Cardiac septum (tissue), 1 donor: ENCODE measurements around the gene SRPRA. TPM values are rescaled to one million over a fixed set of nuclear protein-coding genes. Genes with fewer than 3 reads are reported as not detected.

Experiments
- DNase-seq: peaks from one replicate; pipeline ENCODE4 v3.0.0-alpha.2; 2020; ENCODE audit warnings: low spot score
- intact Hi-C: fragments of 100-400 bp; cut with DNase I; formaldehyde crosslinking; loops from one replicate; pipeline ENCODE4 v1.14.0; 2022
- total RNA-seq: library from RNA; stranded (reverse); fragmentation: NEBNext Ultra II Directional; extraction: Animal tissue kit (Norgen Biotek cat#: 25700); gene quantifications from one replicate; pipeline ENCODE4 v1.2.1, GENCODE V29; 2021
- donor health status: DM: no; HTN: no; CAD: no.

The SRPRA gene
- total RNA-seq, 1 donor from 2014 or later, result 77.4 TPM

DNA sequence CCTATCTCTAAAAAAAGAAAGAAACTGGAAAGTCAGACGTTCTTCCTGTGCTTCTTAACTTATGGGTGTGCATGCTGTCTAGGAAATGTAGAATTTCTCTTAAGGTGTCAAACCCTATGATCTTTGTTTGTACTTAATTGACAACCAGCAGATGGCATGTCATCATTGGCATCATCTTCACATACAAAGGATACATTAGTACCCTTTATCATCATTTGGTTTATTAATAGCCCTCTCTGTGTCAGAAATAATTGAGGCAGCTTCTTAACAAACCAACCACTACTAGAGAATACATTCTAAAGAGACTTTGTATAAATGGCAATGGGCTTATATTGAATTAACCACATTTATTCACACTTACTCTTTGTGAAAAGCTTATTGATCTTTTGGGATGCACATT lies 13.9 kb downstream of the SRPRA start:
- no peak for DNase-seq

DNA sequence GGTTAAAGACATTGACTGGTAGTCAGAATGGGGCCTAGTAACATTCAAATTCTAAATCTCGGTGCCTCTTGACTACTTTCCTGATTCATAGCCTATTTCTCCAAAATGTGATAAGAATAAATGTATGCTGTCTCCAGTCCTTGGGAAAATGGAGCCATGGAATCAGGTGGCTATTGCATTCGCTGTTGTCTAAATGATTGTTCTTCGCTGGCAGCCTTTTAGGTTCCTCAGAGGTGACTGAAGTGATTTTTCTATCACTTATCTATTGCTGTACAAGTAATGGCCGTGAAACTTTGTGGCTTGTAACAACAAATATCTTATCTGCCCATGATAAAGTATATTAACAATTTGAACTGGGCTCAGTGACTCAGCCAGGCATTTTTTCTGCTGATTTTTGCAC lies 15.4 kb downstream of the SRPRA start:
- intact Hi-C loops, result no loop called here
- DNase-seq, result no peak

More for the DNA sequence above, 13.9 kb downstream of the SRPRA start:
- intact Hi-C loops, result no loop called here

DNA sequence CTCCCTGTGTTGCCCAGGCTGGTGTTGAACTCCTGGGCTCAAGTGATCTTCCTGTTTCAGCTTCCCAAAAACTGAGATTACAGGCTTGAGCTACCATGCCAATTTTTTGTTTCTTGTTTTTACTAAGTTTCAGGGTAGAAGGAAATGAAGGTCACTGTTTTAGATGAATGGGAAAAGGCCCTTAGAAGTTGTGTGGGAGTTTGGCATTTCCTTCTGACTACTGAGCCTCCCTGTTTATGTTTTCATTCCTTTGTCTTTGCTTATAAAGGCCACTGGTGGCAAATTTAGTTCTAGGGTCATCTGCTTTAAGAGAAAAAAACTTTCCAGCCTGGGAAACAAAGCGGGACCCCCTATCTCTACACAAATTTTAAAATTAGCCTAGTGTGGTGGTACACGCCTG lies 22.1 kb downstream of the SRPRA start:
- intact Hi-C loops, result no loop called here

DNA sequence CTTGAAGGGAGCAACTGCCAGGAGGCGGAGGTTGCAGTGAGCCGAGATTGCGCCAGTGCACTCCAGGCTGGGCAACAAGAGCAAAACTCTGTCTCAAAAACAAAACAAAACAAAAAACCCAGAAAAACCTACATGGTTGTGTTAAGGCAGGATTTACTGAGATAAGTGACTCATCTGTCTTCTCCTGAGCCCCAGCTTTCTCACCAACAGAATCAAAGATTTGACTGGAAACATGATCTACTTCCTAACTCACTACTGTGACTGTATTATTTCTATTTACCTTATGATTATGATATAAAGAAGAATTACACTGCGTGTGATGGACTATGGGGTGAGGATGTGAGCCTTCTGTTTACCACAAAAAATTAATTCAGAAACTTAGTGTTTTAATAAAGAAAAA lies 35.3 kb downstream of the SRPRA start:
- DNase-seq, result no peak
- intact Hi-C loops, result no loop called here

More for the DNA sequence above, 22.1 kb downstream of the SRPRA start:
- no peak for DNase-seq

DNA sequence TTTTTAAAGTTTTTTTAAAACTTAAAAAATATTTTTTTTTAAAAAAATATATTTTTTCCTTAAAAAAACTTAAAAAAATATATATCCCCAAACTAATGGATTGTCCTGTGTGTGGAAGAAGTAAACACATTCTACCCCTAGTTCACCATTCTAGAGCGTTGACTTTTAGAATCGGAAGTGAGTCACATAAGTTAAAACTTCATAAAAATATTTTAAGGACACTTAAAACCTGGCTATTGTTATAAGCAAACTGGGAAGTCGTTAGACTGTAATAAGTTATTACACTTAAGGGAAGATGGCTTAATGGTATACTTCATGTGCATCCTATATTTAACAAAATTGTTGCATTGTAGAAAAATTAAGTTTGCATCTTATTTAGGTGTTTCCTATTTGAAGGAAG lies 36.0 kb downstream of the SRPRA start:
- intact Hi-C loops, result no loop called here
- no peak for DNase-seq

DNA sequence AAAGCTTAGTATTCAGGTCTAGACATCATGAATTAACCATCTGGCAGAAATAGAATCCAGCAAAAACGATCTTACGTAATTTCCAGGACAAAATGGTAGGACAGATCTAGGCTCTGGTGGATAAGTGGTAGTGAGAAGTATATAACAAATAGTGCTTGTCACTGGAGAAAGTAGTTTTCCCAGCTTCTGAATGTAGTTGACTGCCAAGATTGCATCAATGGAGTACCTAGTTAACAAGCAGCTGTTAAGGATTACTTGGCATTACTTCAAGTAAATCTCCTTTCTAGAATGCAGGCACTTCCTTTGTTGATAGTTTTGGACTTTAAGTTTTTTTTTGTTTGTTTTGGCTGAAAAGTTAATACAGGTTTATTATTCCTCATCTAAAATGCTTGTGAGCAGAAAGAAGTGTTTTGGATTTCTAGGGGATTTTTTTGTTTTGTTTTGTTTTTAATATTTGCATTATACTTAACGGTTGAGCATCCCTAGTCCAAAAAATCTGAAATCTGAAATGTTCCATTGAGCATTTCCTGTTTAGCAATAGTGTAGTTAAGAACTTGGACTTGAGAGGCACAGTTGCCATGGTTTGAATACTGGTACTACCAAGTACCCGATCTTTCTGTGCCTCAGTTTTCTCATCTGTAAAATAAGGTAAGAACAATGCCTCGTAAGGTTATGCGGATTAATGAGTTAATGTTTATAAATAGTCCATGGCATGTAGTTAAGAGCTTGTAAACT lies 36.8 kb downstream of the SRPRA start:
- intact Hi-C loops, result no loop called here
- DNase-seq, result no peak

DNA sequence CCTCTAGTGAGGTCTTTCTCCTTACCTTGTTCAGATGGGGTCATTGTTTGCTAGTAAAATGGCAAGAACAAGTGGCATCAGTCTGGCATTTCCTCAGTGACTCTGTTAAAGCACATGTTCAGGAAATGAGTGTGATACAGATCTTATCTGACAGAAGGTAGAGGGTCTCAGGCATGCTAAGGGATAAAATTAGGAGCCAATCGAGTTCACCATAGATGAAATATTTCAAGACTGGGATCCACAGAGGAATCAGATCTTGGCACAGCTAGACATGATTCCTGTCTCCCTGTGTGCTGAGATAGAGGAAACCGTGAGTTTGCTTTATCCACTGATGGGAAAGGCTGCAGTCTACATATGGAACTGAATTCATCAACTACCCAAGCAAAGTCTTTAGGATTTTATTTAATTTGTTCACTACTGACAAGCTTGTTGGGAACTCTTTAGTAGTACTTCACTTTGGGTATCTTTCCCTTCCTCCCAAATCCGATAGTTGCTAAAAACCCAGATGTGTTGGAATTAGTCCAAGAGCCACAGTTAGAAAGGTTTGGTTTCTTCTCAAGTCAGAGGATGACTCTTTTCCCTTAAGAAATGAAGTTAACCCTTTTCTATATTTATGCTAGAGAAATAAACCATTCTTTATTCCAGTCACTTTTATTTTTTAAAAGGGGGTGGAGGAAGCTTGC lies 38.7 kb downstream of the SRPRA start:
- intact Hi-C loops, result no loop called here
- DNase-seq, result no peak

DNA sequence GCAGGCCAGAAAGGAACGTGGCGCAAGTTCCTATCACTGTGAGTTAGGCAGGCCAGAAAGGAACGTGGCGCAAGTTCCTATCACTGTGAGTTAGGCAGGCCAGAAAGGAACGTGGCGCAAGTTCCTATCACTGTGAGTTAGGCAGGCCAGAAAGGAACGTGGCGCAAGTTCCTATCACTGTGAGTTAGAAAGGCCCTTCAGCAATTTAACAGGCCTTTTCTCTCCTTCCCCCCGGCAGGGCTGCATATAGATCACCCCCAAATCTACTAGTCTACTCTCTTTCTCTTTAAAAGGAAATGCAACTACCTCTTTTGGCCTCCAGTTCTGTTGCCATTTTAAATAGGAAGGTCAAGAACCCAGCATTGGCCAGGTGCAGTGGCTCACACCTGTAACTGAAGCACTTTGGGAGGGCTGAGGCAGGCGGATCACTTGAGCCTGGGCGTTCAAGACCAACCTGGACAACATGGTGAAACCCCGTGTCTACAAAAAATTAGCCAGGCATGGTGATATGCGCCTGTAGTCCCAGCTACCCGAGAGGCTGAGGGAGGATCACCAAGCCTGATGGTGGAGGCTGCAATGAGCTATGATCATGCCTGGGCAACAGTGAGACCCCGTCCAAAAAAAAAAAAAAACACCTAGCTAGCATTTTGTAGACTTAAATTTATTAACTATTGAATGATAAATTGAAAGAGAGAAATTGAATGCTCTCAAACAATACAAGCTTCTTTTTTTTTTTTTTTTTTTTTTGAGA lies 42.2 kb downstream of the SRPRA start:
- intact Hi-C loops, result no loop called here
- no peak for DNase-seq

DNA sequence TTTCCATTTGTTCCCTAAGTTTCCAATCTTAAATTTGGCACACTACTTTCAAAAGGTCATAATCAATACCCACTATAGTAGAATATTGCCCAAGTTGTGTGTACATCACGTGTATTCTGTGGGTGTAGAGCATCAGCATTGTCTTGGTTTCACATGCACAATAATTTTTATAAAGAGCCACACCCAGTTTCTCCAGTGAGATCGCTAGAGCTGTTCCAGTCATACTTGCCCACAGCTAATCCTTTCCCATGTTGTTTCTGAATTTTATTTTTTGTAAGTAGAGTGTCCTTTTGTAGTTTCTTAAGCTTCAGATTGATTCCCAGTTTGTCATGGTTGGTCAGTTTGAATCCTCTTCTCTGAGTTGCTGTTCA lies 43.4 kb downstream of the SRPRA start:
- intact Hi-C loops, result no loop called here
- no peak for DNase-seq

DNA sequence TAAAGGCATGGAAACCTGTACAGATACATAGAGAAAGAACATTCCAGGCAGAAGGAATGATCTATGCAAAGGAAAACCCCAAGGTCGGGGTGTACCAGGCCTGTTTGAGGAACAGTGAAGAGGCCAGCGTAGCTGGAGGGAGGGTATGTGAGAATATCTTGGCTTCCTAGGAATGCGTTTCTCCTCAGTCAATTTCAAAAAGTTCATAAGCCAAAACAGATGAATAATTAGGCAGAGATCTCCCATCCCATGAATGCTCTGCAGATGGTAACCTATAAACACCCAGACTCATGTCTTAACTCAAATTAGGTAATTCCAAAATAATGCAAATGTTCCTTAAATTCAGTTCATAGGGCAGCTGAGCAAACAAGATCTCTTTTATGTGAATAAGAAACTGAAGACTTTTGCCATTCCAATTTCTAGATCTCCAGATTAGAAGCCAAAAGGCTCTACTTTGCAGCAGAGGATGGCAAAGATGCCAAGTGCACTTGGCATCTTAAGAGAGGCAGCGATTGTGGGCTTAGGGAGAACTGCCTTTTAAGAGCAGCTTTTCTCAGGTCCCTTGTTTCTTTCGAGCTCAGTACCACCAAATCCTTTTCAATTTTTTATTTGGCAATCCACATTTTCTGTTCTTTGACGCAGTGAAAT lies 43.9 kb downstream of the SRPRA start:
- no peak for DNase-seq
- intact Hi-C loops, result no loop called here

DNA sequence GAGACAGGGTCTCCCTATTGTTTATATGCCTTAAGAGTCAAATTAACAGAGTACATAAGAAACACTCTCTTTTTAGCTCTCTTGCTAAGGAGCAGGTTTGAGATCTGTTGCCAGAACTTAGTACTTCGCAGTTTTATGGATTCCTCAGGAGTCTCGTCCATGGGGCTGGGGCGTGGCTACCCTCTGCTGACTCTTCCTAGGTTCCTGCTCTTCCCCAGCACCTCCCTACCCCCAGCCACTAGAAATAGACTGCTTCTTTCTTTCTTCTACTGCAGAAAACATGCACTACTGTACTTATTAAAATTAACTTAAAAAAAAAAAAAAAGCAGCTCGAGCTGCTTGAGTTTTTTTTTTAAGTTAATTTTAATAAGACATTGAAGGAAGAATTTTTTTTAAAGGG lies 49.1 kb downstream of the SRPRA start:
- intact Hi-C loops, result loop anchor here (10.0 kb wide), 1 partner anchor 625 kb away; the partner anchor contains the start of gene STT3A
- no peak for DNase-seq

DNA sequence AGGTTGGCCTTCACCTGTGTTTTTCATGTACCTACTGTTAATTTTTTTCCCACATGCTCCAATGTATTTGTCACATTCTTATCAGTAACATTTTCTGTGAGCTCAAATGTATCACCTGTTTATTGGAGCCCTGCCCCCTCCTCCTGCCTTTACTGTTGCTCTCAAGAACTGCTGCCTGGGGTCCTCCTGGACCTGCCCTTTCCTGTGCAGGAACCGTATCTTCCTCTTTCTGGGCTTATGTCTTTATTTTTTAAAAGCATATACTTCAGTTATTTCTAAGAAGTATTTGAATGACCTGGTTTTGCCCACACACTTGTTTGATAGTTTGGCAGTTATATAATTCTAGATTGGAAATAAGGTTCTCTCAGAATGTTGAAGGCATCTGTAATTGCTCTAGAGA lies 51.2 kb downstream of the SRPRA start:
- intact Hi-C loops, result loop anchor here (10.0 kb wide), 1 partner anchor 623 kb away; the partner anchor contains the start of gene STT3A
- no peak for DNase-seq

DNA sequence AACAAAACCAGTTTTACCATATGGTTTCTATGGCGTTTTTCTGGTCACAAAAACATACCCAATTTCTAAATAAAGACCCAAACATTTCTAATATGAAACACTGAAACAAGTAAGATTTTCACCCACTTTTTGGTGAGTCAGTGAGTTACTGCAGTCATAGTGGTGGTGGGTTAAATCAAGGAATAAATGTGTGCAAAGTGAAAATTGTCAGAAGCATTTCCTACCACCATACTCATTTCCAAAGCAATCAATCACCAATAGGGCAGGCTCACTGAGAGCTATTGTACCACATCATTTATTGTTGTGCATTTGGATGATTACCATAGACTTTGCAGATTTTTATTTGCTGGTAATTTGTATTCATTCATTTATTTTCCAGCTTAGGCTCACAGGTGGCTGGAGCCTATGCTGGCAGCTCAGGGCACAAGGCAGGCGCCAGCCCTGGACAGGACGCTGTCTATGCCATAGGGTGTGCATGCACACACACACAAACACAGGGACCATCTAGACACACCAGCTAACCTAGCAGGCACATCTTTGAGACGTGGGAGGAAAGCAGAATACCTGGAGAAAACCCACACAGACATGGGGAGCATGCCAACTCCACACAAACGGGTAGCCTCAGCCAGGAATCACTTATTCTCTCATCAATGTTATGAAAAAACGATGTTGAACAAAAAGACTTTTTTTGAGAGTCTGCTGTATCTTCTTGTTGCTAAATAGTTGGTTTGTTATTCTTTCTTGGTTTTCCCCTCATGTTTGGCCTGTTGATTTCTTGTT lies 52.0 kb downstream of the SRPRA start:
- intact Hi-C loops, result loop anchor here (10.0 kb wide), 1 partner anchor 622 kb away; the partner anchor contains the start of gene STT3A
- no peak for DNase-seq

DNA sequence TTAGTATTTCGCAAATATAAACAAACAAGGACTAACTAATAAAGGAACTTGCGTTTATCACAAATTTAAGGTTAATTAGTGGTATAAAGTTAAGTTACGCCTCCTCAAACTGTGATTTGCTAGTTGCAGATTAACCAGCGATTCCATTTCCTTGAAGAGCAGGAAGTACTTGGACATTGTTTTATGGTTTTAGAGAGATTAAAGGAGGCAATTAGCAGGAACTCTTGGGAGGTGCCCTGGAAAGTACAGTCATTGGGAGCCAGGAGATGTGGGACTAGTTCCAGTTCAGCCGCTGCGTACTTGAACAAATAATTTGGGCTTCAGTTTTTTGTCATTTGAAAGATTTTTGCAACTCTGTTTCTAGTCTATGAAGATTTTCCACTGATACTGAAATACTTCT lies 53.9 kb downstream of the SRPRA start:
- no peak for DNase-seq
- intact Hi-C loops, result loop anchor here (5.0 to 10.0 kb wide), 2 partner anchors 67 to 620 kb away; partner anchors contain the start of genes STT3A and TIRAP

DNA sequence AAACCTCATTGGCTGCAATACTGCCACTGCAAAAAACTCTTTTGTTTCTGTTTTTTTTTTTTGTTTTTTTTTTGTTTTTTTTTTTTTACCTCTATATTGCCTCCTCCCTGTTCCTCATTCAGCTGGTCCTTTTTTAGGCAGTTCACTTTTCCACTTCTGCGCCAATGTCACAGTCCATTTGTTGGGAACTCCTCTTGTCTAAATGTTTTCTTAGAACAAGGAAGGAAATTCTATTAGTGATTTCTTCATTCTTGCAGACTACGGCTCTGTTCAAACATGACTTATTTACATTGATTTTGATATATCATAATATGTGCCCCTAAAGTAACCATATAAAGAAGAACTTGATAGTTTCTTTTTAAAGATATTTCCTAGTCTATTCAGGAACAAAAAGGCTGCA lies 54.3 kb downstream of the SRPRA start:
- DNase-seq, result no peak
- intact Hi-C loops, result loop anchor here (5.0 to 10.0 kb wide), 2 partner anchors 68 to 620 kb away; partner anchors contain the start of genes STT3A and TIRAP
